ENCODE measurements around the gene DENND2A.
"Not testable (repeated sequence)": the region's sequence is repeated elsewhere in the genome, so short reads cannot be mapped to it uniquely, and the experiment has no call there.

Gene DENND2A

DNA sequence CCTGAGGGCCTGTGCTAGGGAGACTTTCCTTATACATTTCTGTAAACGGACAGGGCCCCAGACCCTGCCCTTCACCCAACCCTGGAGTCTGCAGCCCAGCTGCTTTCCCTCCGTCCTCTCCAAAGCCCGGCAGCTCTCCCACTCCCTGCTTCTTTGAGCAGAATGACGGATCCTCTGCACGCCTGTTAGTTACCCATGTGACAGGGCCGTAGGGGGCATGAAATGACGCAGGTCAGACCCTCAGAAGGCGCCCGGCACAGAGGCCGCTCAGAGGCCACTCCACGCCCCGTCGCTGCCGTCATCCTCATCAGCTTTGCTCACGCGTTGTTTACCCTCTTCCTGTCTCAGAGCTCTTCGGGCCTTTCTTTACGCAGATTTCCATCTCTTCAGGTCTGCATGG, 101.2 kb downstream of the DENND2A start:
- no peaks in the 10 kb centered on the region for H3K9me3 ChIP-seq (ENCODE audit: insufficient read depth, low read length)
- H3K36me3 ChIP-seq (ENCODE audit: insufficient read depth, insufficient read length, low read length), result peaks cover 11% of the 10 kb centered on the region
- DNase-seq (ENCODE audit: low read depth, low spot score), result no peak
- no peak overlapping the region for H3K9ac ChIP-seq (ENCODE audit: insufficient read length, low read depth)
- TF ChIP-seq SUZ12 (IDR thresholded peaks at IDR 0.05; ENCODE audit: extremely low read depth, insufficient read depth, insufficient read length), result no peak
- TF ChIP-seq ZNF274 (IDR thresholded peaks at IDR 0.05; ENCODE audit: low read depth, low read length), result no peak
- TF ChIP-seq YY1 (IDR thresholded peaks at IDR 0.05; ENCODE audit: insufficient read depth, insufficient read length), result no peak
- H3K4me3 ChIP-seq (ENCODE audit: insufficient read length, low read depth), result no peak overlapping the region
- peaks cover 3% of the 10 kb centered on the region for H3K4me1 ChIP-seq (ENCODE audit: insufficient read depth, insufficient read length)
- H3K27me3 ChIP-seq (ENCODE audit: insufficient read depth, insufficient read length), result no peaks in the 10 kb centered on the region

DNA sequence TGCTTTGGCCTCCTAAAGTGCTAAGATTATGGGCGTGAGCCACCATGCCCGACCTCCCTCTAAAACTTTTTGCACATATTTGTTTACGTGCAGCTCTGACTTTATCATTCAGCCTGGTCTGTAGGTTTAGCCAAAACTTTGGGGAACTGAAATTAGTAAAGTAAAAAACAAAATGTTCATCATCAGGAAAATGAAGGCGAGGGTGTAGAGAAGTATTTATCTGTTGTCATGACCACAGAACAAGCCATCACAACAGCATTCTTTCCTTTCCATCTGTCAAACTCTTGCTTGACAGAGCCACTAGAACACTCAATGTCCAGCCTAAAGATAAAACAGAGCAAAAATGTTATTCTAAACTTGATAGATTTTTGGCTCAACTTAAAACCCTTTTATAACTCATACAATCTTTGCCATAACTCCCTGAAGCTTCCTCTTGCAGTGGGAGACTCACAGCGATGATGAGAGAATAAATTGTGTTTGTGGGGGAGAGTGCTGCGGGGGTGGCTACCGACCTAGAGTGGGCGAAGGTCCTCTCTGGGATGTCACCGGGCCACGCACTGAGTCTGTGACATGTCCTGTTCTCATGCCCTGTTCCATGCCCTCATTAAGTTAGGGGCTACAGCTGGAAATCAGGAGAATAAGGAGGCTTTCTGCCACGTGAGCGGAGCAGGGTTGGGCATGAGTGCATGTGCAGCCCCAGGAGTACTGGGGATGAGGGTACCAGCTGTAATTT, 102.7 kb downstream of the DENND2A start:
- H3K36me3 ChIP-seq (ENCODE audit: insufficient read depth, insufficient read length, low read length), result peaks cover 6% of the 10 kb centered on the region
- H3K9ac ChIP-seq (ENCODE audit: insufficient read length, low read depth), result no peak overlapping the region
- TF ChIP-seq SUZ12 (IDR thresholded peaks at IDR 0.05; ENCODE audit: extremely low read depth, insufficient read depth, insufficient read length), result no peak
- no peak for TF ChIP-seq ZNF274 (IDR thresholded peaks at IDR 0.05; ENCODE audit: low read depth, low read length)
- no peak for TF ChIP-seq YY1 (IDR thresholded peaks at IDR 0.05; ENCODE audit: insufficient read depth, insufficient read length)
- H3K27me3 ChIP-seq (ENCODE audit: insufficient read depth, insufficient read length), result no peaks in the 10 kb centered on the region
- no peaks in the 10 kb centered on the region for H3K9me3 ChIP-seq (ENCODE audit: insufficient read depth, low read length)
- peaks cover 3% of the 10 kb centered on the region for H3K4me1 ChIP-seq (ENCODE audit: insufficient read depth, insufficient read length)
- H3K4me3 ChIP-seq (ENCODE audit: insufficient read length, low read depth), result no peak overlapping the region
- no peak for DNase-seq (ENCODE audit: low read depth, low spot score)

DNA sequence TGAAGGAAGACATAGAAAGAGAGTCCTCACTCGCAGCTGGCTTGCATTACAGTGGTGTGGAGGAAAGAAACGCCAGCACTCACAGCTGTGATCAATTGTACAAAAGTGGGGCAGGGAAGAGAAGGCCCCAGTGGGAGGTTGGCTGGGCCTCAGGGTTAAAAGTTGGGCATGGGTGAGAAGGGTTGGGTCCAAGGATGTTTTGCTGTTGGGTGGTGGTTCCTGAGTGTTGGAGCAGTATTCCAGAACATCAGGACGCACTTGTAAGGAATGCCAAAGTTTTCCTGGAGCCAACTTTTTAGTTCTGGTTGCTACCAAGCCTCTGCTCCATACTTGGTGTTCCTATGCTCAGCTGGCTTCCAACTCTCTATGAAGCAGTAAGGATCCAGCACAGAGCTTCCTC, 105.9 kb downstream of the DENND2A start:
- no peak for DNase-seq (ENCODE audit: low read depth, low spot score)
- no peaks in the 10 kb centered on the region for H3K36me3 ChIP-seq (ENCODE audit: insufficient read depth, insufficient read length, low read length)
- no peak overlapping the region for H3K4me3 ChIP-seq (ENCODE audit: insufficient read length, low read depth)
- no peaks in the 10 kb centered on the region for H3K9me3 ChIP-seq (ENCODE audit: insufficient read depth, low read length)
- H3K4me1 ChIP-seq (ENCODE audit: insufficient read depth, insufficient read length), result no peaks in the 10 kb centered on the region
- TF ChIP-seq SUZ12 (IDR thresholded peaks at IDR 0.05; ENCODE audit: extremely low read depth, insufficient read depth, insufficient read length), result no peak
- TF ChIP-seq ZNF274 (IDR thresholded peaks at IDR 0.05; ENCODE audit: low read depth, low read length), result no peak
- TF ChIP-seq YY1 (IDR thresholded peaks at IDR 0.05; ENCODE audit: insufficient read depth, insufficient read length), result no peak
- H3K9ac ChIP-seq (ENCODE audit: insufficient read length, low read depth), result no peak overlapping the region
- no peaks in the 10 kb centered on the region for H3K27me3 ChIP-seq (ENCODE audit: insufficient read depth, insufficient read length)

DNA sequence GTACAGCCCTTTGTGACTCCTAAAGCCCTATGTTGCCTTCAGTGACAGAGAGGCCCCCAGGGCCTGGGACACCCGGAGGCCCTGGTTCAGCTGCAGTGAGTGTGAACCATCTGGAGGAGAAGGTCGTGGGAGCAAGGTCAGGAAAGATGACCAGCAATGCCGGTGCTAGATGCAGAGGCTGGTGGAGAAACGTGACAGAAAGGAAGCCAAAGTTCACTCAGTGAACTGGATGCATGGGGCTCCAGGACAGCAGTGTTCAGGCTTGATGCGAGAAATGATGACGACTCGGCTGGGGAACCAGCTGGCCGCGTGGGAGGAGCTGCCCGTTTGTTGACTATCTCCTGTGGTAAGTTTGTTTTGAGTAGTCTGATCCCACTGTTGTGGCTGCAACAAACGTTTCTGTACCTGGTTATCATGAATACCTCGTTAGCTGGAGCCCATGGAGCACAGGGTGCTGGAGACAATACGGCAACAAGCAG, 107.2 kb downstream of the DENND2A start:
- Histone ChIP-seq H3K4me3 (ENCODE audit: insufficient read length, low read depth) (no peak overlapping the region), H3K27me3 (ENCODE audit: insufficient read depth, insufficient read length) (no peaks in the 10 kb centered on the region), H3K36me3 (ENCODE audit: insufficient read depth, insufficient read length, low read length) (no peaks in the 10 kb centered on the region), H3K9ac (ENCODE audit: insufficient read length, low read depth) (no peak overlapping the region), H3K4me1 (ENCODE audit: insufficient read depth, insufficient read length) (no peaks in the 10 kb centered on the region), H3K9me3 (ENCODE audit: insufficient read depth, low read length) (no peaks in the 10 kb centered on the region)
- DNase-seq (ENCODE audit: low read depth, low spot score), result no peak
- TF ChIP-seq YY1 (IDR thresholded peaks at IDR 0.05; ENCODE audit: insufficient read depth, insufficient read length) (no peak), SUZ12 (IDR thresholded peaks at IDR 0.05; ENCODE audit: extremely low read depth, insufficient read depth, insufficient read length) (no peak), ZNF274 (IDR thresholded peaks at IDR 0.05; ENCODE audit: low read depth, low read length) (no peak)

DNA sequence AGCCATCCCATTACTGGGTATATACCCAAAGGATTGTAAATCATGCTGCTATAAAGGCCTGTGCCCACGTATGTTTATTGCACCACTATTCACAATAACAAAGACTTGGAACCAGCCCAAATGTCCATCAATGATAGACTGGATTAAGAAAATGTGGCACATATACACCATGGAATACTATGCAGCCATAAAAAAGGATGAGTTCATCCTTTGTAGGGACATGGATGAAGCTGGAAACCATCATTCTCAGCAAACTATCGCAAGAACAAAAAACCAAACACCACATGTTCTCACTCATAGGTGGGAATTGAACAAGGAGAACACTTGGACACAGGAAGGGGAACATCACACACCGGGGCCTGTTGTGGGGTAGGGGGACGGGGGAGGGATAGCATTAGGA, 111.2 kb downstream of the DENND2A start:
- H3K27me3 ChIP-seq (ENCODE audit: insufficient read depth, insufficient read length); H3K9me3 ChIP-seq (ENCODE audit: insufficient read depth, low read length); H3K36me3 ChIP-seq (ENCODE audit: insufficient read depth, insufficient read length, low read length); H3K4me3 ChIP-seq (ENCODE audit: insufficient read length, low read depth); H3K9ac ChIP-seq (ENCODE audit: insufficient read length, low read depth); DNase-seq (ENCODE audit: low read depth, low spot score): not testable (repeated sequence)
- peaks cover 10% of the 10 kb centered on the region for H3K4me1 ChIP-seq (ENCODE audit: insufficient read depth, insufficient read length)

DNA sequence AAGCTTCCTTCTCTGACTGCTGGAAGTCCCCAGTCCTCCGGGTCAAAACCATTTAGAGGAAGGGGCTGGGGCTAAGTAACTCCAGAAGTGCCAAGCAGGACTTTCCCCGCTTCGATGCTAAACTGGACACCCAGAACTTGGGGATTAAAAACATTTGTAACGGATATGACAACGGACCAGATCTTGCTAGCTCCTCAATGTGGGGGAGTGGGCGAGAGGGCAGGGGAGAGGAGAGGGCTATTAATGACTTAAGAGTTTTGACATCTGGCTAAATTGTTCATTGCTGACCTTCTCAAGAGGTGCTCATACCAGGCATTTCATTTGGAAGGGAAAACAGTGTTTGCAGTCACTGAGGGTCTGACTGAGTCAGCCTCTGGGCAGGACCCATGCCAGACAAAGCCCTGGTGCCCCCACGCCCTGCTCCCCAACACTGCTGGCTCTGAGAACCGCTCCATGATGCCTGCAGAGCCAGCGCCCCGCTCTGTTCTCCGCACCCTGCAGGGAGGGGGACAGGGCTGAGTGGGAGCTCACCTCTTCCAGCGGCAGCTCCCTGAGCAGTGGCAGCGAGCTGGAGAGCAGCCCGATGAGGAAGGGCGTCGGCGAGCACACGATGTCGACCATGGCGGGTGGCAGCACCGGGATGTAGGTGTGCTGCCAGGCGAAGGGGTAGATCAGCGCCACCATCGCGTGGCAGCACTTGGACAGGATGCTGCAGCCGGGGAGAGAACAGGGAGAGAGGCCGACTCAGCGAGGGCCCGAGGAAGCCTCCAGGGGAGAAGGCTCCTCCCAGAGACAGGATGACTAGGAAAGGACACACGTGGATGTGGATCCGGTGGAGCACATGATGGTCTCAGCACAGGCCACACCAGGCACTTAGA, 113.6 kb downstream of the DENND2A start:
- Histone ChIP-seq H3K36me3 (ENCODE audit: insufficient read depth, insufficient read length, low read length) (no peaks in the 10 kb centered on the region), H3K4me1 (ENCODE audit: insufficient read depth, insufficient read length) (peaks cover 10% of the 10 kb centered on the region), H3K9me3 (ENCODE audit: insufficient read depth, low read length) (no peaks in the 10 kb centered on the region), H3K27me3 (ENCODE audit: insufficient read depth, insufficient read length) (no peaks in the 10 kb centered on the region), H3K9ac (ENCODE audit: insufficient read length, low read depth) (no peak overlapping the region), H3K4me3 (ENCODE audit: insufficient read length, low read depth) (no peak overlapping the region)
- no peak for DNase-seq (ENCODE audit: low read depth, low spot score)
- TF ChIP-seq ZNF274 (IDR thresholded peaks at IDR 0.05; ENCODE audit: low read depth, low read length), result no peak
- TF ChIP-seq YY1 (IDR thresholded peaks at IDR 0.05; ENCODE audit: insufficient read depth, insufficient read length), result no peak
- TF ChIP-seq SUZ12 (IDR thresholded peaks at IDR 0.05; ENCODE audit: extremely low read depth, insufficient read depth, insufficient read length), result no peak

DNA sequence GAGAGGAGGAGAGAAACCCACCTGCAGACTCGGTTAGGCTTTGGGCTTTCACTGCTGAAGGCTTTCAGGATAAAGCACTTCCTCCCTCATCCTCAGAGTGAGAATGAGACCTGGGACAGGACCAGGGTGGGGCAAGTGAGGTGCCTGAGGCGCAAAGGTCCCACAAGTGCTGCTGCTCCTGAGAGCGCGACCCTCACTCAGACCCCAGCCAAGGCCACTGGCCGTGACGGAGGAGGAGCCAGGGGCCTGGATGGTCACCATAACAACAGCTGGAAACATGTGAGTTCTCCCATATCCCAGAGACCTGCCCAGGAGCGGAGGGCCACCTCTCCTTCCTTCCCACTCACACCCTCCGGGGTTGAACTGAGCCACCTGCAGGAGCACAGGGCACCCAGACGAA, 114.4 kb downstream of the DENND2A start:
- Histone ChIP-seq H3K4me3 (ENCODE audit: insufficient read length, low read depth) (no peak overlapping the region), H3K4me1 (ENCODE audit: insufficient read depth, insufficient read length) (peaks cover 10% of the 10 kb centered on the region), H3K27me3 (ENCODE audit: insufficient read depth, insufficient read length) (no peaks in the 10 kb centered on the region), H3K9ac (ENCODE audit: insufficient read length, low read depth) (no peak overlapping the region), H3K36me3 (ENCODE audit: insufficient read depth, insufficient read length, low read length) (no peaks in the 10 kb centered on the region), H3K9me3 (ENCODE audit: insufficient read depth, low read length) (no peaks in the 10 kb centered on the region)
- no peak for TF ChIP-seq YY1 (IDR thresholded peaks at IDR 0.05; ENCODE audit: insufficient read depth, insufficient read length)
- no peak for TF ChIP-seq SUZ12 (IDR thresholded peaks at IDR 0.05; ENCODE audit: extremely low read depth, insufficient read depth, insufficient read length)
- no peak for TF ChIP-seq ZNF274 (IDR thresholded peaks at IDR 0.05; ENCODE audit: low read depth, low read length)
- no peak for DNase-seq (ENCODE audit: low read depth, low spot score)
